ENCODE results near the gene WDR33.

WDR33 gene

DNA sequence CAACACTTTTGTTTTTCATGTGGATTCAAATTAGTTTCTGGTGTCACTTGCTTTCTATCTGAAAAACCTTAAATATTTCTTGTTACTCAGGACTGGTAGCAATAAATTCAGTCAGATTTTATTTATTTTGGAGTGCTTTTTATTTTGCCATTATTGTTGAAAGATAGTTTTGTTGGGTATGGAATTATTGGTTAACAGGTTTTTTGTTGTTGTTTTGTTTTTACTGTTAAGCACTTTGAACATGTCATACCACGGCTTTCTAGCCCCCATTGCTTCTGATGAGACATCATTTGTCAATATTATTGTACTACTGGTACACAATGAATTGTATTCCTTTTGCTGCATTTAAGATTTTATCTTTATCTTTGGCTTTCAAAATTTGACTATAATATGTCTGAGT lies 122.6 kb downstream of the WDR33 start:
- DNase-seq, result no peak

DNA sequence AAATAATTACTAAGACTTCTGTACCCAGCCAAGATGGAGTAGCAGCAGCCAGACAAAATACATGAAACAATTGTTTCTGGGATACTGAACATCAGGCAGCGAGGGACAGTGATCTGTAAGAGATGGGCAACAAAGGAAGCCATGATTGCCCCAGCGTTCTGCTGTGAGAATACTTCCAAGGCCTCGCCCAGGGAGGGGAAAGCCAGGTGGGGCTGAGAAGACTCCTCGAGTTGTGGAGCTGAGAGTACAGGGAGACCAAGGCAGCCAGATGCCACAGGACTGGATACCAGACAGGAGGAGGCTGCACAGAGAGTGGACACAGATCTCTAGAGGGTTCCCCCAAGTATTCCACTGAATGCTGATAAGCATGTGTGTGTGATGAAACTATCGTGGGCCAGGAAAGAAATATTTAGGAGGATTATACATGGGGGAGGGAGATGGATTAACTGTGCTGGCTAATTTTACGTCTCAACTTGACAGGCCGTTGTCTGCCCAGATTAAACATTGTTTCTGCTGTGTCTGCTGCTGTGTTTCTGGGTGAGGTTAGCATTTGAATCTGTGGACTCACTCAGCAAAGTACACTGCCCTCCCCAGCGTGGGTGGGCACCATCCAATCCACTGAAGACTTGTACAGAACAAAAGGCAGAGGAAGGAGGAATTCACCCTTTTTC lies 125.4 kb downstream of the WDR33 start:
- no peak for DNase-seq

DNA sequence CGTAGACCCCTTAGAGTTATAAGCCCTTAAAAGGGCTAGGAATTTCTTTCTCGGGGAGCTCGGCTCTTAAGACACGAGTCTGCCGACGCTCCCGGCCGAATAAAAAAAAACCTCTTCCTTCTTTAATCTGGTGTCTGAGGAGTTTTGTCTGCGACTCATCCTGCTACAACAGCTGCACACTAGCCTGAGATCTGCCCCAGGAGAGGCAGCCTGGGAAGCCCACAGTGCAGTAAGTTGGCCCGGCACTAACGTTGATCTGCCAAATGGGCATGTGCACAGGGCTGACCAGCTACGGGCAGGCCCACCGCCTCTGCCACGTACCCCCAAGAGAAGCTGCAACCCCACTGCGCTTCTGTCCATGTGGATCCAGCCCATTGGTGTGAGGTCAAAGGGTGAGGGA lies 127.2 kb downstream of the WDR33 start:
- DNase-seq, result no peak

DNA sequence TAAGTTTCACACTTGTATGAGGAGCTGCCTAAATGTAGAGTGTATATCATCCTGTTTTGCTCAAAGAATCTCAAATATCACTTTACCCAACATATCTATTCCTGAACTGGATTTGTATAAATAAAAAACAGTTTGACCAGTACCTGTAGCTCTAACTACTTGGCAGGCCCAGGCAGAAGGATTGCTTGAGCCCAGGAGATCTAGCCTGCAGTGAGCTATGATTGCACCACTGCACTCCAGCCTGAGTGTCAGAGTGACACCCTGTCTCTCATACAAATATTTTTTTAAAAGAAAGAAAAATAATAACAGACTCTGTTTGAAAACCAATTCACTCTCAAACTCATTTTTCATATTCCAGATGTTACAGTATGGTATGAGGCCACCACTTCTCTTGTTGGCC lies 127.9 kb downstream of the WDR33 start:
- DNase-seq, result no peak

DNA sequence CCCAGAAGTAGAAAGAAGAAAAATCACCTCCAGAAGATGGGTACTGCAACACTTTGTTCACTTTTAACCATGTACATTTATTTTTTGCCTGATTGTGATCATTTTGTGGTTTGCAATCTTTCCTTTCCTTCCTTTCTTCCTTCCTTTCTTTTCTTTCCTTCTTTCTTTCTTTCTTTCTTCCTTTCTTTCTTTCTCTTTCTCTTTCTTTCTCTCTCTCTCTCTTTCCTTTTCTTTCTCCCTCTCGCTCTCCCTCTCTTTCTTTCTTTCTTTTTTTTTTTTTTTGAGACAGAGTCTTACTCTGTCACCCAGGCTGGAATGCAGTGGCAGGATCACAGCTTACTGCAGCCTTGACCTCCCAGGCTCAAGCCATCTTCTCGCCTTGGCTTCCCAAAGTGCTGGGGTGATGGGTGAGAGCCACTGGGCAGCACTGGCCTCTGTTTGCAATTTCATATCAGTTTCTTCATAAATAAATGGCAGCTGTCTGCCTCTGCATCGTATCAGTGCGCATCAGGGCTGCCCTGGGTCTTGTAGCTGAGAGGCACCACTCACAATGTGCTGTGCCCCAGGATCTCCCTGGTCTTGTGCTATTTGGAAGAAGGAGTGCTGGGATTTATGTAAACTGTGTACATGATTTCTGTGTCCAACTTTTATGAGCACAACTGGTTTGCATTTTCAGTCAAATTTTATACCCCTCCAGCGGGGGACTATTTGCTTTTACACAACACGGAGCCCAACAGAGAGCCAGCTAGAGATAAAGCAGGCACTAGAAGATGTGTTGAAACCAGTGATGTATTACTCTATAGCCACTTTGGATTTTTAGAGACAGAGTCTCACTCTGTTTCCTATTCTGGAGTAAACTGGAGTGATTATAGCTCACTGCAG lies 128.8 kb downstream of the WDR33 start:
- DNase-seq, result no peak

DNA sequence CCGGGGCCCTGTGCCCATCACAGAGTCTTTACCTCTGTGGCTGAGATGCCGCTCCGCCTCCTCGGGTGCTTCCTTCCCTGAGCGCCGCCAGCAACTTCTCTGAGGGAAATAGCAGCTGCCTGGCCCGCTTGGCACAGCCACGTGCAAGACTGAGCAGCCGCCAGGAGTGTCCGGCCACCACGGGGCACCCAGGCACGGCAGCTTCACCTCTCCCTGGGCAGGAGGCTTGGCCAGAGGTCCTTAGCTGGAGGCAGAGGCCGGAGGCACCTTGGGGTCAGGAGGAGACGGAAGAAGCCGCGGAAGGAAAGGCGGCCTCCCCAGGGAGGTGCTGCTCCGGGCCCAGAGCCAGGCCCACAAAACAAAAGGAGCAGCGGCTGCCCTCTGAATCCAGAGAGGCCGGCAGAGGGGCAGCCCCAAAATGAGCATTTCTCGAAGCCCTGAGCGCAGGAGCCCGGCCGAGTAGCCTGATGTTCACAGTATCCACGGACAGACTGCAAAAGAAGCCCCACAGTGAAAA lies 129.6 kb downstream of the WDR33 start:
- no peak for DNase-seq

DNA sequence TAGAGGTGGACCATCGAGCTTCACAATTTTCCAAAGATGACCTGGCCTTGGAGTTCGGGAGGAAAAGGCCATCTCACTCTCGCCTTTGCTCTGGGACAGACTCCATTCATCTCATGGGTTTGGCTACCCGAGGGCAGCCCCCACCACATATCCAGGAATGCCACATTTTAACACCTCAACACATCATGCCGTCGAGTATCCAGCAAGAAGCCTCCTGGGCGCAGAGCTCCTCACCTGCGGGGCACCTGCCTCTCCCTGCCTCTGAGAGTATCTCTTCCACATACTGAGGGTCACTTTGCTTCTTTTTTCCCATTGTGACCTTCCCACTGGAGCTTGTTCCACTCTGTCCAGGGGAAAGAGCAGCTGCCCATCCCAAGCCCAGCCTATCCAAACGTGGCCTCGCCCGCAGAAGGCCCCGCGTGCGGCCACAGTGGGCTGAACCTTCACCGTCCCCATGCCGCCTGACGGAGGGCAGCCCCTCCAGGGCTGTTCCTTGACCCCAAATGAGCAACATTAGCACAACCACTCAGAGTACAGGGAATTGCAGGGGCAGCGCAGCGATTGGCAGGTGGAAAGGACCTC lies 130.2 kb downstream of the WDR33 start:
- no peak for DNase-seq

DNA sequence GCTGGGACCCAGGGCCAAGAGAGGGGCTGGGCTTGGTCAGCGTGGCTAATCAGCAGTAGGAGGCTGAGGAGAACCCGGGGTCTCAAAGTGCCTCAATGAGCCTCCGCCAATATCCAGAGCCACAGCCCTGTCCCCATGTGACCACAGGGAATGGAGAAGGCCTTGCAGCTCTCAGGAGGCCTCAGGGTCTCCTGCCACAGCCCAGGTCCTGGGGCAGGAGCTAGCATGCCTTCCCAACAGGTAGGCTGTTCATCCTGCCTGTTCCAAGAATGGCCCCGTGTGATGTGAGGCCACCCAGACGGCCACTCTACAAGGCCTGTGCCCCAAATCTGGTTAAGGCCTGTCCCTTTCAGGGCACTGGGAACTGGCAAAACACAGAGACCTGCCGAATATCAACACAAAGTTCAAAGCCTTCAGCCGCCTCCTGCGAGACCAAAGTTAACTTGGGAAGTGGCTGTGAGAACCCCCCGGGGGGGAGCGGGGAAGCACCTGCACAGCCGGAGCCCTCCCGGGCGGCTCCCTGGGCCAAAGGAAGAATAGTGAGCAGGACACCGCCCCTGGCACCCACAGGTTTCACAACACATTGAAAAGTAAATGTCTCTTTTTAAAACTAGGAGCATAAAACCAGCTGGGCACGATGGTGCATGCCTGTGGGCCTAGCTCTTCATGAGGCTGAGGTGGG lies 131.2 kb downstream of the WDR33 start:
- no peak for DNase-seq

DNA sequence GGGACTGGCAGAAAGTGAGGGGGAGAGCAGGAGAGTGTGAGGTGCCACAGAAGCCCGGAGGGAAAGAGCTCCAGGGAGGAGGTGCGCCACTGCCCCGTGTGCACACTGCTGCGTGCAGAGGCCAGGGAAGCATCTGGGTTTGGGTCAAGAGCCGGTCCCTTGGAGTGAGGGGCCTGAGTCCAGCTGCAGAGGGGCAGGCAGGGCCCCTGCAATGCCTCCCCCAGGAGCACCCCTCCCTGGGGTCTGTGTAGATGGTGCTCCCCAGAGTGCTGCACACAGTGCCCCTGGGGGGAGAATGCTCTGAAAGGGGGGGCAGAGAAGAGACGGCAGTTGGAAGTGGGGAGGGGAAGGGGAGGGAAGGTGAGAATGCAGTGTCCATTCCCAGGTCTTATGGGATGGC lies 132.0 kb downstream of the WDR33 start:
- DNase-seq, result no peak

DNA sequence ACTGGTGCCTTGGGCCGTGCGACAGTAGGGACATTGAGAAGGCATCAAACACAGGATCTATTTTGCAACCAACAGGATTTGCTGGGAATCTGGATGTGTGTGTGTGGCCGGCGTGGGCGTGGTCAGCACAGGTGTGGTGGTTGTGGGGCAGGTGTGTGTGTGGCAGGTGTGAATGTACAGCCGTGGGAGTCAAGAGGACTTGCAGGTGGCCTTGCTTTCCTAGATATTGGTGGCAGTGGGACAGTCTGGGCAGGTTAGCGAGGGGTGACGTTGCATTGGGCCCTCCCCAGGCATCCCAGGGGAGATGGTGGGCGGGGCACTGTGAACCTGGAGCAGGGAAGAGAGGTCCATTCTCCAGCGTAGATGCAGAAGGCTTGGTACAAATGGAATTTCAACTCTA lies 132.4 kb downstream of the WDR33 start:
- DNase-seq, result no peak

DNA sequence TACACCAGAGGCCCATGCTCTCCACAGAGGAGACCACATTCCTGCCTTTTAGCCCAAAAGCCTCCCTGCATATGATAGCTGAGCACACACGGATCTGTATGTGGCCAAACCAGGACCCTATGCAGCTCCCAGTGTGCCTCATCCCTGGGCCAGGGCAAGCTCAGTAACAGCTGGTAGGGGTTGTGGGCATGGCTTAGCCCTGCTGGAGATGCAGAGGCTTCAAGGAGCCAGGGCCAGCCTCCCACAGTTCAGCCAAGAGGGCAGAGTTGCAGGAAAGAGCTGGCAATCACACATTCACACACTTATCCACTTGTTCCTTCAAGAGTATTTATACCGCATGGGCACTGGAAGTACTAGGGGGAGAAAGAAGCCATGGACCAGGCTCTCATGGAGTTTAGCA lies 134.1 kb downstream of the WDR33 start:
- no peak for DNase-seq

DNA sequence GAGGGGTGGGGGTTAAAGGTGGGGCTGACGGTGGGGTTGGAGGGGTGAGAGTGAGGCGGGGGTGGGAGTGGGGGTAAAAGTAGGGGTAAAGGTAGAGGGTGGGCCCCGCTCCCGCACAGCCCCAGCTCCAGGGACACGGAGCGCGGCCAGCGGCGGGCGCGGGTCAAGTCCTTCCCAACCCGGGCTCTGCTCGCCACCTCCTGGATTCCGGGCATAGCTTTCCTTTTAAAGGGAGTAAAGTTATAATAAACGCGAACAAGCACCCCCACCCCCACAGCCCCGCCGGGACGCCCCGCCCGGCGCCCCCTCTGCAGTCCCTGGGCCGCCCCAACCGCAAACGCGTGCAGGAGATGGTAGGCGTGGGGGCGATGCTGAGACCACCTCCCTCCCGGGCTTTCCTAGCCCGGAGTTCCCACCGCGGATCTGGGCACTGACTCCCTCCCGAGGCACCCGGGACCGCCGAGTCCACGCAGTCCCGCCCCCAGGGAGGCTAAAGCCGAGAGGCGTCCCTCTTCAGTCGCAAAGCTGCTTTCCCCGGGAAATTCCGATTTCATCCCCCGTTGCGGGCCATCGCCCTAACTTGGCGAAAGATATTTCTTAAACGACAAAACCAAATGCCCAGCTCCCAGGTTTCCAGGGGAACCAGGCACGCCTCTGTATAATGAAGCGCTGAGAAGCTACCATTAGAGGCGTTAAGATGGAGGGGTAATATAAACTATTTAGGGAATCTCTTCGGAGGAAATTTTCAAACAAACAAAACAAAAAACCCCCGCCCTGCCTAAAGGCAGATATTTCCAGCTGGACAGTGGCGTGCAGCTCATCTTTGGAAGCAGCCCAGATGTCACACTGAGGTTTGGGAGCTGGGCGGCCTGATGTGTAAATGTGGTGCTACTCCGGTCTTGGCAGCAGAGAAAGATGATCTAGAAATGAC lies 135.4 kb downstream of the WDR33 start, which contains the start of gene LIMS2:
Gene LIMS2 (minus strand): TSS at position 200 of the 931 bp plus-strand sequence. CDS start 506 bp downstream, outside the sequence.
- no peak for DNase-seq

DNA sequence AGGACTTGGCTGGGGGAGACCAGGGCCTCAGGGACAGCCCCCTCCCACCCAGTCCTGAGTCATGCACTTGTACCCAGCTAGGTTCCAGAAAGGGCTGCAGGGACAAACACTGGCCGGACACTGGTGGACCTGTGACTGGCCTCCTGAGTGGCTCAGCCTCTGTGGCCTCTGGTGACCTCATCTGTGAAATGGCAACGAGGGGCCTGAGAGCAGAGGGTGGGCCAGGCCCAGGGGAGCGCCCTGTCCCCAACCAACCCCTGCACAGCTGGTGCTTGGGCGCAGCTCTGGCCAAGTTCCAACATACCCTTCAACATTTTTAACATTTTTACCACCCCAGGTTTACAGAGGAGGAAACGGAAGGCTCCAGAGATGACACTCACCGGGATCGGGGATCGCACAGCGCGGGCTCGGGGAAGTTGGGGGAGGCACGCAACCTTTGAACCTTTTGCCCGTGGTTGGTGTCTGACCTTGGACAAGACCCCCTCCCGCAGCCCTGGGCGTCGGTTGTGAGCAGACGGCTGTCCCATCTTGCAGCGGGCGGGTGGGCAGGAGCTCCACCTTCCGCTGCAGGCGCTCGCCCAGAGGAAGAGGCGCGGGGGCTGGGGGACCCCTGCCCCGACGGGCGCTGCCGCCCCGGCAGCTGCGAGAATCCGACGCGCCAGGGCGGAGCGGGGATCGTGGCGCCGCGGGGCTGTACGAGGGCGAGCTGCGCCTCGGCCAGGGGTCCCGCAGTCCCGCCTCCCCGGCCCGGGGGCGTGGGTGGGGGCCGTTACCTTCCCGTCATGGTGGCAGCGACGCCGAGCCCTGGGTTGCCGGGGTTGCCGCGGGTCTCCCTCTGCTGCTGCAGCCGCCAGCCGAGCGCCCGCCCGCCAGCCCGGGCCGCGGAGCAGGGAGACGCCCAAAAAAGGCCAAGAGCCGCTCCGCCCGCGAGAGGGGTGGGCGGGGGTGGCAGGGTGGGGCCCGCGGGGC lies 136.4 kb downstream of the WDR33 start:
- no peak for DNase-seq

DNA sequence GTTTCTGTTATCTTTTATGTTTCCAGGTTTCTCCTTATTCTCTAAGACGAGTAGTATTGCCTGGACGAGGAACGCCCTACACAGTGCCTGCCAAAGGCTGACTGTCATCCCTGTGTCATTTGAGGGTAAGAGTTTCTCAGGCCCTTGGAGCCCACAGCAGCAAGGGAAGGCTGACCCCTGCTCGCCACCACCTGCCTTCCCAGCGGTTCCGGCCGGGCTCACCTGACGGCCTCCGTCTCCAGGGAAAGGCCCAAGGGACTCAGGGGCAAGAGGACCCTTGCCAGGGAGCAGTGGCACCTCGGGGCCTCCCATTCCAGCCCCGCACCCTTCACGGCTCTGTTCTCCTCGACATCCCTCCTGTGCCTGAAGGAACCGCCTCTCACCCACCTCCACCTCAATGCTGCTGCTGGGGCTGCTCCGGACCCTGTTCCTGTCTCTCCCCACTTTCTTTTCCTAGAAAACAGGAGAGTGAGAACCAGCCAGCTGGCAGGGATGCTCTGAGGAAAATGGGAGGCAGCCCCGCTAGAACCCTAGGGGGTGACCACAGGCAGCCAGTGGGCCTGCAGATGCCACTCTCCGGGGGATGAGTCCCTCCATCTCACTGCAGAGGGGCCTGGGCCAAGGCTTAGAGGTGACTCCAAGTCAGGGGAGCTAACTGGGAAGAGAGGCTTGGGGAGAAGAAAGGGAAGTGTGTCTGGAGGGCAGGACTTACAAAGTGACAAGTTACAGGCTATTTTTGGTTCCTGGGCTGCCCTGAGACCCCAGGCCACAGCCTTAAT lies 137.5 kb downstream of the WDR33 start:
- no peak for DNase-seq

DNA sequence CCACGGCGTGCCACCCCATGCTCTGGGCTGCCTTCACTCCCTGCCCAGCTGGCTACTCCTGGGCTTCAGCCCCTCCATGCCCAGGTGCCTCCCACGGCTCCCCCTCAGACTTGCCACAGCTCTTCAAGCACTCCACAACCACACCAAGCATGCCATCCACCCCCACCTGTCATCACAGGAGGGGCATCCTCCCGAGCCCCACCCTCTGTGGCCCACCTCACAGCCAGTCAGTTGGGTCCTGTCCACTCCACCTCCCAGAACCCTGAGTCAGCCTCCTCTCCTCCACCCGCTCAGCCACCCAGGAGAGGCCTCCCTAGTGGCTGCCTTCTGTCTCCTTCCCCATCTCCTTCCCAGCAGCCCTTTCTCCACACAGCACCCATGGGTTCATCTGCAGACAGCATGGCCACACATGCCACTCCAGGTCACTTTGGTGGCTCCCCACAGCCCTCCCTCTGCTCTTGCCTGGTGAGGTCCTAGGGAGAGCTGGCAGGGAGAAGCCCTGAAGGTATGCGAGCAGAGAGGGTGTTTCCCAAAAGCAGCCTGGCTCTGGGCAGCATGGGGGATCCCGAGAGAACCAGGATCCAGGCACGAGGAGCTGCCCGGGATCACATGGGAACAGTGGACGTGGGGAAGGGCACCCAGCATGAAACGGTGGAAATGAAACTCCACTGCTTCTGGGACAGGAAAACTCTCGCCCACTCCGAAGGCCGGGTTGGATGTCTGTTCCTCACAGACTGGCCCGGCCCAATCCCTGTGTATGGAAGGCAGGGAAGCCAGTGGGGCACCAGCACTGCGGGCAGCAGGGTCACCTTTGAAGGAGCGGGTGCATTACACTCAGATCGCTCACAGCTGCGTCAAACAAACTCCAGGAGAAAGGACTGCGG lies 138.4 kb downstream of the WDR33 start:
- no peak for DNase-seq

DNA sequence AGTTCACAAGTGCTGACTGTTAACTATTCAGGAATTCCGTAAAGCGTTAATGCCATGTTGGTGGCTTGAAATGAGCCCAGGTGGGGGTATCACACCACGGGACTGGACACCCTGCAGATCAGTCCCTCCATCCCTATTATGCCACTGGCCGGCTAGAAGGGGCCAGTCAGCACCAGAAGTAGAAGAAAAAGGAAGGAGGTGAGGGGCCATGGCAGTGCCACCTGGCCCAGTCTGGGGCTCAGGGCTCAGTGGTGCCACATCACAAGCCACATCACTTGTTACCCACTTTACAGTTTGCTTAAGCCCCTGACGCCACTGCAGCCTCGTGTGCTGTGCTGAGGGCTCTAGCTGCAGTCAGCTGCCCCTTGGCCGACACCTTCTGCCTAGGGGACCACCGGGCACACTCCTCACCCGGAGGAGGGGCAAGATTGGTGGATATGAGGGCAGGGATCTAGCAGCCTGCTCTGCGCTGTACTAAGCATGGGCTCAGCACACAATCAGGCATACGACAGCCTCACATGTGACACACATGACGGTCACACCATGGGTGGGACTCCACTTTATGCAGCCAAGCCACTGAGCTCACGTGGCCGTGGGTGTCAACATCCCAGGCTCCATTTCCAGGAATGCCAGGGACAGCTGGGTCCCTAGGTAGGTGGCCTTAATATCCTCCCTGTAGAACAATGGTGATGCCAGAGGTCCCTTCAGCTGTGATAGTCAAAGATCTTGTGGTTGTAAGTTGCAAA lies 139.2 kb downstream of the WDR33 start:
- no peak for DNase-seq

DNA sequence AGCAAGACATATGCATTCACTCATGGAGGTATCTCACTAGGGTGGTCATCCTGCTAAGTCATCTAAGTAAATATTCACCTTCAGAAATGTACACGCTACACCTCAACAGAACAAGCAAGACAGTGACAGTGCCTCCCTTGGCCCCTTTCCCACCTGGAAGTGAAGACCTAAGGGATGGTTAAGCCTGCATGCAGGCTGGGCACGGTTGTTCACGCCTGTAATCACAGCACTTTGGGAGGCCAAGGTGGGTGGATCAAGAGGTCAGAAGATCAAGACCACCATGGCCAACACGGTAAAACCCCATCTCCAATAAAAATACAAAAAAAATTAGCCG lies 140.0 kb downstream of the WDR33 start:
- no peak for DNase-seq

Measured in NCI-H510A (cell line).